Aorta (tissue), 5 donors: ENCODE measurements around the gene PRR5L. TPM values are rescaled to one million over a fixed set of nuclear protein-coding genes. Genes with fewer than 3 reads are reported as not detected.
"Not testable (repeated sequence)": the region's sequence is repeated elsewhere in the genome, so short reads cannot be mapped to it uniquely, and the experiment has no call there.

Experiments used
- ATAC-seq: fragments of 200-7000 bp; cut with Tn5 transposase; one replicate; pipeline ENCODE4 v1.9.1; 2022; ENCODE audit warnings: moderate library complexity; ENCODE audit not compliant: low FRiP score
- DNase-seq, 2 donors: peaks; one replicate each; pipeline ENCODE4 v3.0.0-alpha.2; 2020
- H3K27ac ChIP-seq, 2 donors: one replicate each; pipeline ENCODE4 v1.5.1; 2013; ENCODE audit warnings: low read length in 2 of 2, mild to moderate bottlenecking in 2 of 2, moderate library complexity in 2 of 2, control low read depth in 1 of 2, inconsistent platforms in 1 of 2, low read depth in 1 of 2
- H3K27me3 ChIP-seq, 2 donors: one replicate each; pipeline ENCODE4 v1.6.1; 2013; ENCODE audit warnings: control low read depth in 1 of 2, low read length in 1 of 2, mild to moderate bottlenecking in 1 of 2, moderate library complexity in 1 of 2; ENCODE audit not compliant: insufficient read depth in 2 of 2, control insufficient read depth in 1 of 2
- H3K36me3 ChIP-seq, 2 donors: one replicate each; pipeline ENCODE4 v1.6.1; 2013; ENCODE audit warnings: control low read depth in 1 of 2, low read length in 1 of 2, mild to moderate bottlenecking in 1 of 2; ENCODE audit not compliant: insufficient read depth in 2 of 2, control insufficient read depth in 1 of 2
- H3K4me1 ChIP-seq, 2 donors: one replicate each; pipeline ENCODE4 v1.6.1; 2013; ENCODE audit warnings: low read length in 2 of 2, control low read depth in 1 of 2, mild to moderate bottlenecking in 1 of 2, moderate library complexity in 1 of 2; ENCODE audit not compliant: insufficient read depth in 2 of 2, control insufficient read depth in 1 of 2
- H3K4me3 ChIP-seq, 2 donors: one replicate each; pipeline ENCODE4 v1.5.1; 2013; ENCODE audit warnings: low read length in 2 of 2, control low read depth in 1 of 2, mild to moderate bottlenecking in 1 of 2
- H3K9me3 ChIP-seq: one replicate; pipeline ENCODE4 v1.6.1; 2013; ENCODE audit warnings: mild to moderate bottlenecking, low read length; ENCODE audit not compliant: control insufficient read depth
- WGBS, 2 donors: extraction: QIAGEN DNeasy Blood & Tissue Kit; methylation state at CpG; one replicate each; pipeline ENCODE4 v1.1.7; 2013; 5-methylcytosine and 5-hydroxymethylcytosine counted together
- intact Hi-C, 2 donors: fragments of 100-400 bp; cut with DNase I; formaldehyde crosslinking; loops; one replicate each; pipeline versions ENCODE4 v1.14.2 to v1.15.0; 2022
- polyA plus RNA-seq, 2 donors: library from polyadenylated mRNA; stranded (reverse); fragments of 200-250 nt; gene quantifications; one replicate each; pipeline ENCODE4 v1.2.3, GENCODE V29; 2013
- total RNA-seq, 2 donors: library from RNA; stranded (reverse); fragmentation: NEBNext Ultra II Directional; extraction: Animal tissue kit (Norgen Biotek cat#: 25700); gene quantifications; one replicate each; pipeline ENCODE4 v1.2.1, GENCODE V29; 2021
- donor health status: healthy with polysubstance abuse.
- donor health status: Bipolar disorder and iron deficiency.
- donor health status: DM: no; HTN: no; CAD: no.
- donor health status: DM: no; HTN: no; CAD: no.
- donor health status: DM: yes; HTN: yes; CAD: no.

PRR5L gene
- total and polyA plus RNA-seq, 4 donors = 3.3 to 15.3 (median 5.4) TPM

GRCh38 chr11:36311926-36312595, 16.0 kb downstream of the PRR5L start:
- Histone ChIP-seq H3K27me3 (no peaks in the 10 kb centered on the region), H3K9me3 (no peaks in the 10 kb centered on the region), H3K4me1 (peaks cover 0 to 4% of the 10 kb centered on the region in 2 donors), H3K4me3 (no peak overlapping the region), H3K36me3 (no peaks in the 10 kb centered on the region), H3K27ac (no peak overlapping the region)
- ATAC-seq (no peak), DNase-seq (no peak)
- intact Hi-C loops = no loop called here
- 91 to 95% methylated on average over 4 of the region's 4 CpGs for WGBS, 2 donors

- no peak overlapping the region for H3K27ac ChIP-seq
- intact Hi-C loops = no loop called here
- H3K4me3 ChIP-seq = no peak overlapping the region
- H3K36me3 ChIP-seq = no peaks in the 10 kb centered on the region
- no peak for DNase-seq
- WGBS, 2 donors = 86 to 88% methylated on average over 6 of the region's 6 CpGs
- ATAC-seq = no peak
- H3K4me1 ChIP-seq = peaks cover 0 to 4% of the 10 kb centered on the region in 2 donors
- H3K27me3 ChIP-seq = no peaks in the 10 kb centered on the region
- no peaks in the 10 kb centered on the region for H3K9me3 ChIP-seq
These were observed 16.8 kb downstream of the PRR5L start for GRCh38 chr11:36312611-36313472.

- ATAC-seq = no peak
- Histone ChIP-seq H3K27me3 (no peaks in the 10 kb centered on the region), H3K36me3 (no peaks in the 10 kb centered on the region), H3K27ac (no peak overlapping the region), H3K9me3 (no peaks in the 10 kb centered on the region), H3K4me1 (peaks cover 0 to 4% of the 10 kb centered on the region in 2 donors), H3K4me3 (no peak overlapping the region)
- intact Hi-C loops = no loop called here
- WGBS, 2 donors = 52 to 58% methylated on average over 3 of the region's 3 CpGs
- no peak for DNase-seq
These were observed 17.8 kb downstream of the PRR5L start for GRCh38 chr11:36313750-36314433.

- no peak for DNase-seq
- Histone ChIP-seq H3K4me3 (no peak overlapping the region), H3K36me3 (no peaks in the 10 kb centered on the region), H3K9me3 (no peaks in the 10 kb centered on the region), H3K4me1 (peaks cover 0 to 4% of the 10 kb centered on the region in 2 donors), H3K27ac (no peak overlapping the region), H3K27me3 (no peaks in the 10 kb centered on the region)
- peak; percentile 29 for ATAC-seq
- intact Hi-C loops = no loop called here
- 31 to 32% methylated on average over 6 of the region's 6 CpGs for WGBS, 2 donors
These were observed 18.3 kb downstream of the PRR5L start for GRCh38 chr11:36314434-36314767.

- H3K36me3 ChIP-seq = no peaks in the 10 kb centered on the region
- peaks cover 0 to 4% of the 10 kb centered on the region in 2 donors for H3K4me1 ChIP-seq
- WGBS, 2 donors = 64 to 66% methylated on average over 3 of the region's 3 CpGs
- ATAC-seq = no peak
- H3K4me3 ChIP-seq = no peak overlapping the region
- intact Hi-C loops = no loop called here
- no peaks in the 10 kb centered on the region for H3K27me3 ChIP-seq
- no peak overlapping the region for H3K27ac ChIP-seq
- DNase-seq = no peak
- no peaks in the 10 kb centered on the region for H3K9me3 ChIP-seq
These were observed 20.0 kb downstream of the PRR5L start for GRCh38 chr11:36316049-36316448.

GRCh38 chr11:36317992-36318391, 21.9 kb downstream of the PRR5L start:
- WGBS, 2 donors = 38 to 65% methylated on average over 2 of the region's 2 CpGs
- Histone ChIP-seq H3K27me3 (no peaks in the 10 kb centered on the region), H3K4me3 (no peak overlapping the region), H3K9me3 (no peaks in the 10 kb centered on the region), H3K27ac (no peak overlapping the region), H3K4me1 (peaks cover 0 to 4% of the 10 kb centered on the region in 2 donors), H3K36me3 (no peaks in the 10 kb centered on the region)
- intact Hi-C loops = no loop called here
- ATAC-seq (no peak), DNase-seq (no peak)

GRCh38 chr11:36324956-36325355, 28.9 kb downstream of the PRR5L start:
- WGBS, 2 donors = 92 to 97% methylated on average over 15 of the region's 15 CpGs
- H3K4me1 ChIP-seq, DNase-seq, ATAC-seq, intact Hi-C loops, H3K27me3 ChIP-seq, H3K27ac ChIP-seq, H3K36me3 ChIP-seq, H3K9me3 ChIP-seq, H3K4me3 ChIP-seq: not testable (repeated sequence)

- H3K9me3 ChIP-seq, H3K27me3 ChIP-seq, intact Hi-C loops, DNase-seq, H3K27ac ChIP-seq, H3K4me1 ChIP-seq, H3K36me3 ChIP-seq, H3K4me3 ChIP-seq, ATAC-seq: not testable (repeated sequence)
- 85 to 89% methylated on average over 5 of the region's 5 CpGs for WGBS, 2 donors
These were observed 29.3 kb downstream of the PRR5L start for GRCh38 chr11:36325403-36325802.
